OCI-LY1 (cell line): ENCODE data around the gene TDRD6.

Experiments used
- H2AFZ ChIP-seq: fragments of 200-600 bp; sonication (generic), shearing (Covaris generic); 2 replicates; pipeline ENCODE4 v1.6.0; 2014; ENCODE audit warnings: antibody characterized with exemption, mild to moderate bottlenecking, low read length
- H3F3A ChIP-seq: fragments of 200-600 bp; sonication (generic), shearing (Covaris generic); 2 replicates; pipeline ENCODE4 v1.6.0; 2014; ENCODE audit warnings: mild to moderate bottlenecking, antibody characterized with exemption, low read length, moderate library complexity; ENCODE audit not compliant: insufficient read depth
- H3K27ac ChIP-seq: fragments of 200-600 bp; sonication (generic); 2 replicates; pipeline ENCODE4 v1.5.1; 2014; ENCODE audit warnings: low read length, mixed run types, mild to moderate bottlenecking, low read depth; ENCODE audit not compliant: poor library complexity, severe bottlenecking
- H3K27me3 ChIP-seq: fragments of 200-600 bp; sonication (generic); 2 replicates; pipeline ENCODE4 v1.6.0; 2014; ENCODE audit warnings: antibody characterized with exemption, mild to moderate bottlenecking, low read length, moderate library complexity; ENCODE audit not compliant: insufficient read depth
- H3K36me3 ChIP-seq: fragments of 200-600 bp; sonication (generic); 2 replicates; pipeline ENCODE4 v1.6.1; 2014; ENCODE audit warnings: mild to moderate bottlenecking, antibody characterized with exemption, low read length, moderate library complexity, mixed read lengths; ENCODE audit not compliant: insufficient read depth
- H3K4me1 ChIP-seq: fragments of 200-600 bp; sonication (generic); 2 replicates; pipeline ENCODE4 v1.5.1; 2014; ENCODE audit warnings: mild to moderate bottlenecking, low read length, moderate library complexity; ENCODE audit not compliant: insufficient read depth, severe bottlenecking
- H3K4me2 ChIP-seq: fragments of 200-600 bp; sonication (generic), shearing (Covaris generic); 2 replicates; pipeline ENCODE4 v1.6.1; 2014; ENCODE audit warnings: low read length
- H3K4me3 ChIP-seq: fragments of 200-600 bp; sonication (generic); 2 replicates; pipeline ENCODE4 v1.5.1; 2014; ENCODE audit warnings: low read length, low read depth, mild to moderate bottlenecking, mixed read lengths; ENCODE audit not compliant: poor library complexity, severe bottlenecking
- H3K79me2 ChIP-seq: fragments of 200-600 bp; shearing (Covaris generic); 2 replicates; pipeline ENCODE4 v1.6.1; 2016; ENCODE audit warnings: mixed run types, low read length, mixed read lengths; ENCODE audit not compliant: insufficient read depth
- H3K9ac ChIP-seq: fragments of 200-600 bp; sonication (generic), shearing (Covaris generic); 2 replicates; pipeline ENCODE4 v1.6.1; 2014; ENCODE audit warnings: mild to moderate bottlenecking, low read length, mixed read lengths
- H3K9me2 ChIP-seq: fragments of 200-600 bp; sonication (generic), shearing (Covaris generic); 2 replicates; pipeline ENCODE4 v1.6.1; 2014; ENCODE audit warnings: low read depth, mild to moderate bottlenecking, low read length, mixed read lengths
- H3K9me3 ChIP-seq: fragments of 200-600 bp; shearing (Covaris generic); 2 replicates; pipeline ENCODE4 v1.6.1; 2014; ENCODE audit warnings: low read length, mixed read lengths
- H4K20me1 ChIP-seq: fragments of 200-600 bp; sonication (generic), shearing (Covaris generic); 2 replicates; pipeline ENCODE4 v1.6.0; 2016; ENCODE audit warnings: mild to moderate bottlenecking, low read length; ENCODE audit not compliant: insufficient read depth
- EZH2 ChIP-seq: fragments of 200-600 bp; sonication (generic), shearing (Covaris generic); IDR thresholded peaks from 2 replicates; pipeline ENCODE4 v1.8.0; 2017; ENCODE audit warnings: borderline replicate concordance, mixed run types, mild to moderate bottlenecking, antibody characterized with exemption, low read length, moderate library complexity, mixed read lengths
- TF ChIP-seq, protein P1 (sequence below): fragments of 200-600 bp; sonication (generic), shearing (Covaris generic); IDR thresholded peaks from 2 replicates; pipeline ENCODE4 v1.5.1; 2017; ENCODE audit warnings: mild to moderate bottlenecking, antibody characterized with exemption, low read length, moderate library complexity, mixed read lengths

The TDRD6 gene

DNA sequence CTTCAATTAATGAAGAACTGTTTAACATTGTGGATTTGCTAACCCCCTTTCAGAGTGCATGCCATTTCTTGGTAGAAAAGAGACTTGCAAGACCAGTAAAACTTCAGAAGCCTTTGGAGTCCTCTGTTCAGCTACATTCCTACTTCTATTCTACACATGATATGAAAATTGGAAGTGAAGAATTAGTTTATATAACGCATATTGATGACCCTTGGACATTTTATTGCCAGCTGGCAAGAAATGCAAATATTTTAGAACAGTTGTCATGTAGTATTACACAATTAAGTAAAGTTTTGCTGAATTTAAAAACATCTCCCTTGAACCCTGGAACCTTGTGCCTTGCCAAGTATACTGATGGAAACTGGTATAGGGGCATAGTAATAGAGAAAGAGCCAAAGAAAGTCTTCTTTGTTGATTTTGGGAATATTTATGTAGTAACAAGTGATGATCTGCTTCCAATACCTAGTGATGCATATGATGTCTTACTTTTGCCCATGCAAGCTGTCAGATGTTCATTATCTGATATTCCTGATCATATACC is 3.3 kb downstream of the TDRD6 start:
- no peak overlapping the region for H3K4me2 ChIP-seq
- H2AFZ ChIP-seq: no peak overlapping the region
- H3K27ac ChIP-seq: no peak overlapping the region
- TF ChIP-seq, protein P1, sequence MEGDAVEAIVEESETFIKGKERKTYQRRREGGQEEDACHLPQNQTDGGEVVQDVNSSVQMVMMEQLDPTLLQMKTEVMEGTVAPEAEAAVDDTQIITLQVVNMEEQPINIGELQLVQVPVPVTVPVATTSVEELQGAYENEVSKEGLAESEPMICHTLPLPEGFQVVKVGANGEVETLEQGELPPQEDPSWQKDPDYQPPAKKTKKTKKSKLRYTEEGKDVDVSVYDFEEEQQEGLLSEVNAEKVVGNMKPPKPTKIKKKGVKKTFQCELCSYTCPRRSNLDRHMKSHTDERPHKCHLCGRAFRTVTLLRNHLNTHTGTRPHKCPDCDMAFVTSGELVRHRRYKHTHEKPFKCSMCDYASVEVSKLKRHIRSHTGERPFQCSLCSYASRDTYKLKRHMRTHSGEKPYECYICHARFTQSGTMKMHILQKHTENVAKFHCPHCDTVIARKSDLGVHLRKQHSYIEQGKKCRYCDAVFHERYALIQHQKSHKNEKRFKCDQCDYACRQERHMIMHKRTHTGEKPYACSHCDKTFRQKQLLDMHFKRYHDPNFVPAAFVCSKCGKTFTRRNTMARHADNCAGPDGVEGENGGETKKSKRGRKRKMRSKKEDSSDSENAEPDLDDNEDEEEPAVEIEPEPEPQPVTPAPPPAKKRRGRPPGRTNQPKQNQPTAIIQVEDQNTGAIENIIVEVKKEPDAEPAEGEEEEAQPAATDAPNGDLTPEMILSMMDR: no peak
- TF ChIP-seq EZH2: no peak
- no peak overlapping the region for H3K4me3 ChIP-seq
- H3K9ac ChIP-seq: no peak overlapping the region
- H3K79me2 ChIP-seq: no peaks in the 10 kb centered on the region
- H3K9me3 ChIP-seq: no peaks in the 10 kb centered on the region
- no peaks in the 10 kb centered on the region for H3K27me3 ChIP-seq
- H3K4me1 ChIP-seq: no peaks in the 10 kb centered on the region
- H3K9me2 ChIP-seq: no peaks in the 10 kb centered on the region
- no peaks in the 10 kb centered on the region for H3K36me3 ChIP-seq
- H3F3A ChIP-seq: no peaks in the 10 kb centered on the region
- H4K20me1 ChIP-seq: no peaks in the 10 kb centered on the region

DNA sequence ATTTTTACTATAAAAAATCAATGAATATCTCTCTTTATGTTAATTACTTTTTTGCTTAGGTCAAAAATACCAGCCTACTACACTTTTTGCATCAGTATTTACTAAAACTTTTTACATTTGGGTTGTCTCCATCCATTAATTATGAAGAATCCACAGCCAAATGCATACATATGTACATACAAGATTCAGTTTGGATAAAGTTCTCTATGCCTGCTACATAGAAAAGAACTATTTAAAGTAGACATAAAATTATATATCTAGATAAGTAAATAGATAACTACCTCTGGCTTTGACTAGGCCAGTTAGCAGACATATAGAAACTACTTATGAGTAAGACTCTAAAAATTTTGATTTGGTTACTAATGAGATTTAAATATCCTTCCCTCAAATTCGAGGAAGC is 12.3 kb downstream of the TDRD6 start:
- no peak overlapping the region for H3K4me2 ChIP-seq
- no peak overlapping the region for H3K9ac ChIP-seq
- no peaks in the 10 kb centered on the region for H3K9me2 ChIP-seq
- no peak overlapping the region for H3K27ac ChIP-seq
- H3K79me2 ChIP-seq: no peaks in the 10 kb centered on the region
- no peaks in the 10 kb centered on the region for H3K4me1 ChIP-seq
- H3K36me3 ChIP-seq: no peaks in the 10 kb centered on the region
- H3K27me3 ChIP-seq: no peaks in the 10 kb centered on the region
- no peaks in the 10 kb centered on the region for H4K20me1 ChIP-seq
- H3K9me3 ChIP-seq: no peaks in the 10 kb centered on the region
- H3F3A ChIP-seq: no peaks in the 10 kb centered on the region; the same call in 1 of the 2 replicates
- H2AFZ ChIP-seq: no peak overlapping the region
- TF ChIP-seq EZH2: no peak
- TF ChIP-seq, protein P1: no peak
- H3K4me3 ChIP-seq: no peak overlapping the region

DNA sequence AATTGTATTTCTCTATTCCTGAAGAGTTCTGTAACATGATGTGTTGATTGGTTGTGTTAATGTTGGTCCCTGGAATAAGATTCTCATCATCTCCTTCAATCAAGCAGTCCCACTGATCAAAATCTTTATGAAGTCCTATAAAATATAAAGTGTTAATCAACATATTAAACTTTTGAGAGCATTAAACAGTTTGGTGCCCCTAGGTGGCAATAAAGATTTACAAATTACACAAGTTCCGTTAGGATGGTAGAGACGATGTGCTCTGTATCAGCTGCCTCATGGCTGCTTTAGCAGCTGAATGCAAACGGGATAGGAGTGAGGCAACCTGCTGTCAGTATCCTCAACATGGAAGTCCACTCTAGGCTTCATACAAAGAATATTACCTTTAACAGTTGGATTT is 16.9 kb downstream of the TDRD6 start:
- H2AFZ ChIP-seq: no peak overlapping the region

More for the DNA sequence above, 16.9 kb downstream of the TDRD6 start:
- H3K4me1 ChIP-seq: no peaks in the 10 kb centered on the region
- no peaks in the 10 kb centered on the region; the same call in 1 of the 2 replicates for H3F3A ChIP-seq
- H3K79me2 ChIP-seq: no peaks in the 10 kb centered on the region
- H3K4me2 ChIP-seq: no peak overlapping the region
- no peak overlapping the region for H3K27ac ChIP-seq
- TF ChIP-seq EZH2: no peak
- TF ChIP-seq, protein P1: peak; percentile 26; the same call in 1 of the 2 replicates
- no peaks in the 10 kb centered on the region for H3K9me3 ChIP-seq
- no peak overlapping the region for H3K4me3 ChIP-seq
- H3K27me3 ChIP-seq: no peaks in the 10 kb centered on the region
- H3K9me2 ChIP-seq: no peaks in the 10 kb centered on the region
- H3K36me3 ChIP-seq: no peaks in the 10 kb centered on the region
- no peaks in the 10 kb centered on the region for H4K20me1 ChIP-seq
- H3K9ac ChIP-seq: no peak overlapping the region
